GM12874 (cell line): ENCODE data around the gene SERPINA10.

Source experiments
- TF ChIP-seq, protein P1 (sequence below): IDR thresholded peaks from 2 replicates; pipeline ENCODE4 v1.5.1; 2011; ENCODE audit warnings: low read depth, mild to moderate bottlenecking, control low read depth, low read length, moderate library complexity; ENCODE audit not compliant: insufficient read depth

SERPINA10 gene, protein sequence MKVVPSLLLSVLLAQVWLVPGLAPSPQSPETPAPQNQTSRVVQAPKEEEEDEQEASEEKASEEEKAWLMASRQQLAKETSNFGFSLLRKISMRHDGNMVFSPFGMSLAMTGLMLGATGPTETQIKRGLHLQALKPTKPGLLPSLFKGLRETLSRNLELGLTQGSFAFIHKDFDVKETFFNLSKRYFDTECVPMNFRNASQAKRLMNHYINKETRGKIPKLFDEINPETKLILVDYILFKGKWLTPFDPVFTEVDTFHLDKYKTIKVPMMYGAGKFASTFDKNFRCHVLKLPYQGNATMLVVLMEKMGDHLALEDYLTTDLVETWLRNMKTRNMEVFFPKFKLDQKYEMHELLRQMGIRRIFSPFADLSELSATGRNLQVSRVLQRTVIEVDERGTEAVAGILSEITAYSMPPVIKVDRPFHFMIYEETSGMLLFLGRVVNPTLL

DNA sequence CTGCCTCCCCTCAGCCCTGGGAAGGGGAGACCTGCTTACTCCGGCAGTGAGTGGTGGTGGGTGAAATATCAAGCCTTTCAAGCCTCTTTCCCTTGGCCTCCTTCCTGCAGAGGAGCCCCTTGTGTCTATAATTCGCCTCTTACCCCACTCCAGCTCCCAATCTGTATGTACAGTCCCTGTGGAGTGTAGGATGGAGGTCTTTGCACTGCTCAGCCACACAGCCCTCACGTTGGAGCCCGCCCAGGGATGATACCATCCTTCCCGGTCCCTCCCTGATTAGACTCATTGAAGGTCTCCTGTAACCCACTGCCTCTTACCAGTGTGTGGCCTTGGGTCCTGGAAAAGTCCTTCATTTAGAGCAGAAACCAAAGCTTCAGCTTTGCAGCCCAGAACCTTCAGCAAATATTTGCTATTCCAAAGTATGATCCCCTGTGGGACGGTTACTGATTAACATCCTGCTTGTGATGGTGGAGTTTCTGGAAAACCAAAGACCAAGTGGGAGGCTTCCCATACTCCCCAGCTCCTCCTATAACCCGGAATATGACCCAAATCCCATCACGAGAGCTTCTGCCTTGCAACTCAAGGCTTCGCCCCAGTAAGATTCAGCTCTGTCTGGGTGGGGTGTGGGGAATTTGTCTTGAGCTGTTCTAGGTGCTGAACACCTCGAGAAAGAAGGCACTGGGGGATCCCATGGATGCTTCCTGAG, at the start of gene SERPINA10:
Gene SERPINA10 (minus strand): TSS at position 397 of the 706 bp plus-strand sequence. CDS start 2,675 bp downstream, outside the sequence.
- TF ChIP-seq, protein P1, sequence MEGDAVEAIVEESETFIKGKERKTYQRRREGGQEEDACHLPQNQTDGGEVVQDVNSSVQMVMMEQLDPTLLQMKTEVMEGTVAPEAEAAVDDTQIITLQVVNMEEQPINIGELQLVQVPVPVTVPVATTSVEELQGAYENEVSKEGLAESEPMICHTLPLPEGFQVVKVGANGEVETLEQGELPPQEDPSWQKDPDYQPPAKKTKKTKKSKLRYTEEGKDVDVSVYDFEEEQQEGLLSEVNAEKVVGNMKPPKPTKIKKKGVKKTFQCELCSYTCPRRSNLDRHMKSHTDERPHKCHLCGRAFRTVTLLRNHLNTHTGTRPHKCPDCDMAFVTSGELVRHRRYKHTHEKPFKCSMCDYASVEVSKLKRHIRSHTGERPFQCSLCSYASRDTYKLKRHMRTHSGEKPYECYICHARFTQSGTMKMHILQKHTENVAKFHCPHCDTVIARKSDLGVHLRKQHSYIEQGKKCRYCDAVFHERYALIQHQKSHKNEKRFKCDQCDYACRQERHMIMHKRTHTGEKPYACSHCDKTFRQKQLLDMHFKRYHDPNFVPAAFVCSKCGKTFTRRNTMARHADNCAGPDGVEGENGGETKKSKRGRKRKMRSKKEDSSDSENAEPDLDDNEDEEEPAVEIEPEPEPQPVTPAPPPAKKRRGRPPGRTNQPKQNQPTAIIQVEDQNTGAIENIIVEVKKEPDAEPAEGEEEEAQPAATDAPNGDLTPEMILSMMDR = no peak

DNA sequence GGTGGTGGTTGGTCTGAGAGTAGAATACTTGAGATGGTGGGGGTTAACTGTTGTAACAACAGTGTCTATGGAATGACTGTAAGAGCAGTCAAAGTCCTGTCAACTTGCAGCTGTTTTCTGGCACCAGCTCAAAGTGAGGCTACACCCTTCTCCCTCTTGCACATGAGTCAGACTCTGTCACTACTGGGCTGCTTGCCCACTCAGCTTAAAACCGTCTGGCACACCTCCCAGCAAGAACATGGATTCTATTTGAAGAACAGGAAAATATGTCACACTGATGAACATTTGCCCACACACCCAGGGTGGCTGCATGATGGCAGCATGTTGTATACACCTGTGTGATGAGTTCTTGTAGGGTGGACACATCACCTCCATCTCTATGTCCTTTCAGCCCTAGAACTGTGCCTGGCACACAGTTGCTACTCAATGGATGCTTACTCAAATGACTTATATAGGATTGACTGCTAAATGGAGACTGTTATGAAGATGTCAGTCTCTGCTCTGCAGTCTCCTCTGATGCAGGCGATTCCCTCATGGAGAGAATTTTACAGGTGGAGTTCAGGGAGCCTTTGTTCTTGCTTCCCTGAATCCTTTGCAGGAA, 49.4 kb upstream of the SERPINA10 start:
- TF ChIP-seq, protein P1 = no peak

DNA sequence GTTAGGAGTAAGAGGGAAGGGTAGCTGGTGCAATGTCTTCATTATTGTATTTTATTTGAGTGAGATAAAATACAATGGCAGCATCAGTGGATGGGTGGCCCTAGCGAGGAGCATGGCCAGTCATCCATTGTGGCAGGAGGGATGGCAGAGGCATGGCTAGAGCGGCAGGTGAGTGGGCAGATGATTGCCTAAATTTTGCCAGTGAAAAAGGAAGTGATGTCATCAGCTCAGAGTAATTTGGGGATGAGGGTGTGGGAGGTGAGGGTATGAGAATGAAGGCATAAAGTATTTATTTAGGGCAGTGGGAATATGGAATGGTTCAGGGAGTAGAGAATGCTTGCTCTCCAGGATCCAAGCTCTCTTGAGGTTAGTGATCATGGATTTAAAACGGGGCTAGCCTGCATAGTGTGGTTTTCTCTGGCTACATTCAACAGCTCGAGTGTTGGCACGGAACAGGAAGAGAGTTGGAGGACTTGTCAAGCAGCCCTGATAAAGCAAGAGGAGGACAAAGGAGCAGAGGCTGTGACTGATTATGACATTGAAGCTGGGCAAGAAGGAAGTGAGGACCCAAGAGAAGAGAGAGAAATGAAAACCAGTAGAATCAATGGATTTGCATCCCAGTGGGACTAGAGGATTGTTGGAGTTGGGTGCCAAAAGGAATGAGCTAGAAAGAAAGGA, 48.7 kb upstream of the SERPINA10 start:
- TF ChIP-seq, protein P1 = no peak

DNA sequence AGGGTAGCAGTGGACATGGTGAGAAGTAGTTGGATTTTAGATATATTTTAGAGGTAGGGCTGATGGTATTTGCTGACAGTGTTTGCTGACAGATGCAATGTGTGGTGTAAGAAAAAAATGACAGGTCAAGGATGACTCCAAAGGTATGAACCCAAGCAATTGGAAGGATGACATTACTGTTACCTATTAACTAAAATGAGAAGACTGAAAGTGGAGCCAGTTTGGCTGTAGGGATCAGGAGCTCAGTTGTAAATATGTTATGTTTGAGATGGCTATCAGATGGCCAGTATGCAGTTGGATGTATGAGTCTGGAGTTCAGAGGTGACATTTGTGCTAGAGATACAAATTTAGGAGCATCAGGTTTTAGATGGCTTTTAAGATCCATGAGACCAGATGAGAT, 47.5 kb upstream of the SERPINA10 start:
- TF ChIP-seq, protein P1 = no peak

DNA sequence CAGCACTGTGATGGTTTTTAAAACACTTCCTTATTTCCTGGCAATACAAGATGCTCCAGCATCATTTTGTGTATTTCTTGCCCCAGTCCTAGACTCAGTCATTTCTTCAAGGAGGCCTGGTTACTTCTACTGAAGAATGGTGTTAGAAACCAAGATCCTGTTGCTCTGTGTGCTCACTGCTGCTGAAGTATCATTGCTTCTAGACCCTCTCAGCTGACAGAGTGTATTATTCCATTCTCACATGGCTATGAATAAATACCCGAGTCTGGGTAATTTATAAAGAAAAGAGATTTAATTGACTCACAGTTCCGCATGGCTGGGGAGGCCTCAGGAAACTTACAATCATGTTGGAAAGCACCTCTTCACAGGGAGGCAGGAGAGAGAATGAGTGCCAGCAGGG, 45.0 kb upstream of the SERPINA10 start:
- TF ChIP-seq, protein P1 = no peak

DNA sequence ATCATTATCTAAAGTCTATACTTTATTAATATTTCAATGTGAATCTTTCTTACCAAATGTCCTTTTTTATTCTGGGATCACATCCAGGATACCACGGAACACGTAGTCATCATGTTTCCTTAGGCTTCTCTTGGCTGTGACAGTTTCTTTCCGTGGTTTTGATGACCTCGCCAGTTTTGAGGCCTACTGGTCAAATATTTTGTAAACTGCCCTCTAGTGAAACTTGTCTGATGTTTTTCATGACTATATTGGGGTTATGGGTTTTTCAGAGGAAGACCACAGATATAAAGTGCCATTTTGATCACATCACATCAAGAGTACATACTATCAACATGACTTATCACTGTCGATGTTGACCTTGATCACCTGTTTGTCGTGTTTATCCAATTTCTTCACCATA, 44.2 kb upstream of the SERPINA10 start:
- TF ChIP-seq, protein P1 = no peak

DNA sequence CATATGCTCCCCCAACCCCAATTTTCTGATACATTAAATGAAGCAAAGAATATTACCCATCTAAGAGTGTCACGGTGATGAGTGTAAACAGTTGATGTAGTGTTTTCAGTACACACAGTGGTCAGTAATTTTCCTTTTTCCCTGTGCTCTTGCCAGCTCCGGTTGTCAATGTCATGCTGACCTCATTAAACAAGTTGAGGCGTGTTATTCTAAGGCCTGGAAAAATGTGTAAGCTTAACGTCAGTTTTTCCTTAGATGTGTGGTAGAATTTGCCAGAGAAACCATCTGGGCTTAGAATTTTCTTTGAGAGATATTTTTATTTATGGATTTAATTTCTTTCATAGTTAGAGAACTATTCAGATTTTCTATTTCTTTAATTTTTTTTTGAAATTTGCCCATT, 41.8 kb upstream of the SERPINA10 start:
- TF ChIP-seq, protein P1 = no peak
